ENCODE measurements around the gene LDLRAD2. TPM values are rescaled to one million over a fixed set of nuclear protein-coding genes. Genes with fewer than 3 reads are reported as not detected.

The LDLRAD2 gene
- total and polyA plus RNA-seq, 10 of the 15 experiments (the other 5 are each of a cell fraction or from before 2014, with no cell fraction given): 0.04 to 0.23 (median 0.11) TPM; not detected in 7

DNA sequence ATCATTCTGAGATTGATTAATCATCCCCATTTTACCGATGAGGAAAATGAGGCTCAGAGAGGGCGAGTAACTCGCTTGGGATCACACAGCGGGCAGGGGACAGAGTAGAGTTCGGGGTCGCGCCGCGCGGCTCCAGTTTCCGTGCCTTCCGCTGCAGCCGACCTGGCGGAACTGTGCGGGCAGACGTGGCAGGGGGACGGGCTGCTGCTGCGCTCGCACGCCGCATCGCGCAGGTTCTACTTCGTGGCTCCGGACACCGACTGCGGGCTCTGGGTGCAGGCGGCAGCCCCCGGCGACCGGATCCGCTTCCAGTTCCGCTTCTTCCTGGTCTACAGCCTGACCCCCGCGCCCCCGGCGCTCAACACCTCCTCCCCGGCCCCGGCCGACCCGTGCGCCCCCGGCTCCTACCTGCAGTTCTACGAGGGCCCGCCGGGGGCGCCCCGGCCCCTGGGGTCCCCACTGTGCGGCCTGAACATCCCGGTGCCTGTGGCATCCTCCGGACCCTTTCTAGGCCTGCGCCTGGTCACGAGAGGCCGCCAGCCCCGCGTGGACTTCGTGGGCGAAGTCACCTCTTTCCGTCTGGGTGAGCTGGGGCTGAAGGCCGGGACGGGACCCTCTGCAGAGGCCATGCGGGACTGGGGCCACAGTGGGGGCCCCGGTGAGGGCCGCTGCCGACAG, 2.3 kb downstream of the LDLRAD2 start (continued):
- TF ChIP-seq, protein P1, sequence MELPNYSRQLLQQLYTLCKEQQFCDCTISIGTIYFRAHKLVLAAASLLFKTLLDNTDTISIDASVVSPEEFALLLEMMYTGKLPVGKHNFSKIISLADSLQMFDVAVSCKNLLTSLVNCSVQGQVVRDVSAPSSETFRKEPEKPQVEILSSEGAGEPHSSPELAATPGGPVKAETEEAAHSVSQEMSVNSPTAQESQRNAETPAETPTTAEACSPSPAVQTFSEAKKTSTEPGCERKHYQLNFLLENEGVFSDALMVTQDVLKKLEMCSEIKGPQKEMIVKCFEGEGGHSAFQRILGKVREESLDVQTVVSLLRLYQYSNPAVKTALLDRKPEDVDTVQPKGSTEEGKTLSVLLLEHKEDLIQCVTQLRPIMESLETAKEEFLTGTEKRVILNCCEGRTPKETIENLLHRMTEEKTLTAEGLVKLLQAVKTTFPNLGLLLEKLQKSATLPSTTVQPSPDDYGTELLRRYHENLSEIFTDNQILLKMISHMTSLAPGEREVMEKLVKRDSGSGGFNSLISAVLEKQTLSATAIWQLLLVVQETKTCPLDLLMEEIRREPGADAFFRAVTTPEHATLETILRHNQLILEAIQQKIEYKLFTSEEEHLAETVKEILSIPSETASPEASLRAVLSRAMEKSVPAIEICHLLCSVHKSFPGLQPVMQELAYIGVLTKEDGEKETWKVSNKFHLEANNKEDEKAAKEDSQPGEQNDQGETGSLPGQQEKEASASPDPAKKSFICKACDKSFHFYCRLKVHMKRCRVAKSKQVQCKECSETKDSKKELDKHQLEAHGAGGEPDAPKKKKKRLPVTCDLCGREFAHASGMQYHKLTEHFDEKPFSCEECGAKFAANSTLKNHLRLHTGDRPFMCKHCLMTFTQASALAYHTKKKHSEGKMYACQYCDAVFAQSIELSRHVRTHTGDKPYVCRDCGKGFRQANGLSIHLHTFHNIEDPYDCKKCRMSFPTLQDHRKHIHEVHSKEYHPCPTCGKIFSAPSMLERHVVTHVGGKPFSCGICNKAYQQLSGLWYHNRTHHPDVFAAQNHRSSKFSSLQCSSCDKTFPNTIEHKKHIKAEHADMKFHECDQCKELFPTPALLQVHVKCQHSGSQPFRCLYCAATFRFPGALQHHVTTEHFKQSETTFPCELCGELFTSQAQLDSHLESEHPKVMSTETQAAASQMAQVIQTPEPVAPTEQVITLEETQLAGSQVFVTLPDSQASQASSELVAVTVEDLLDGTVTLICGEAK (IDR thresholded peaks at IDR 0.05; ENCODE audit: borderline replicate concordance): no peak
- TF ChIP-seq HDGF (IDR thresholded peaks at IDR 0.05): no peak
- TF ChIP-seq MTA3 (IDR thresholded peaks at IDR 0.05; ENCODE audit: borderline replicate concordance, low read length): no peak
- 0 out of 2 replicates have a peak, but pooled peaks have one; percentile 28 for TF ChIP-seq SMARCA5 (IDR thresholded peaks at IDR 0.05)
- TF ChIP-seq, protein P2, sequence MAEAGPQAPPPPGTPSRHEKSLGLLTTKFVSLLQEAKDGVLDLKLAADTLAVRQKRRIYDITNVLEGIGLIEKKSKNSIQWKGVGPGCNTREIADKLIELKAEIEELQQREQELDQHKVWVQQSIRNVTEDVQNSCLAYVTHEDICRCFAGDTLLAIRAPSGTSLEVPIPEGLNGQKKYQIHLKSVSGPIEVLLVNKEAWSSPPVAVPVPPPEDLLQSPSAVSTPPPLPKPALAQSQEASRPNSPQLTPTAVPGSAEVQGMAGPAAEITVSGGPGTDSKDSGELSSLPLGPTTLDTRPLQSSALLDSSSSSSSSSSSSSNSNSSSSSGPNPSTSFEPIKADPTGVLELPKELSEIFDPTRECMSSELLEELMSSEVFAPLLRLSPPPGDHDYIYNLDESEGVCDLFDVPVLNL (IDR thresholded peaks at IDR 0.05; ENCODE audit: low read depth, low read length): no peak
- peak; percentile 63; the same call in 1 of the 2 replicates for TF ChIP-seq NR2F1 (conservative IDR thresholded peaks at IDR 0.05)

Data from GM12878 (cell line).